ENCODE measurements around the gene BCL2L11. TPM values are rescaled to one million over a fixed set of nuclear protein-coding genes. Genes with fewer than 3 reads are reported as not detected.

The BCL2L11 gene
- total and polyA plus RNA-seq, 10 of the 15 experiments (the other 5 are each of a cell fraction or from before 2014, with no cell fraction given): 0.29 to 10.1 (median 1.1) TPM

- FAIRE-seq (no peak), DNase-seq (ENCODE audit: low read depth, low spot score) (no peak), ATAC-seq (peak; percentile 70)
- no TSS peak for BruUV-seq (replicated peaks)
- peaks cover 9% of the 10 kb centered on the region for H3K4me1 ChIP-seq (ENCODE audit: control insufficient read depth, insufficient read depth, low read length)
- no peak overlapping the region for H3K9ac ChIP-seq (ENCODE audit: control insufficient read depth, insufficient read depth, low read length)
- H3K36me3 ChIP-seq (ENCODE audit: control insufficient read depth in 2 of 2, insufficient read depth in 2 of 2, low read length in 1 of 2): no peaks in the 10 kb centered on the region
- WGBS (ENCODE audit: insufficient coverage, insufficient replicate concordance, low lambda C conversion rate, missing lambda C conversion rate): 51% methylated on average over 5 of the region's 5 CpGs
- SMC1A ChIA-PET (ENCODE audit: uncharacterized antibody, unreplicated experiment): interaction anchor here (0.9 to 2.1 kb wide), 9 partner anchors 10 to 288 kb away, joined by 3 to 9 read pairs (median 3); no protein-coding TSS in a partner anchor
- H3K4me3 ChIP-seq: no peak overlapping the region
- no peak overlapping the region for H2AFZ ChIP-seq (ENCODE audit: control insufficient read depth, low read depth, low read length)
- no peaks in the 10 kb centered on the region for H3K27me3 ChIP-seq (replicated peaks in 1 of 2; ENCODE audit: control insufficient read depth in 2 of 2, insufficient read depth in 2 of 2, low read length in 1 of 2)
- no peaks in the 10 kb centered on the region for H4K20me1 ChIP-seq (ENCODE audit: control insufficient read depth, insufficient read depth)
- POLR2A ChIA-PET: interaction anchor here (0.6 kb wide), 1 partner anchor 103 kb away, joined by 3 read pairs; no protein-coding TSS in a partner anchor
- in situ Hi-C loops (cut with MboI) (no loop called here), intact Hi-C loops (cut with micrococcal nuclease; ENCODE audit: unreplicated experiment) (loop anchor here (5.0 kb wide), 1 partner anchor 228 kb away; no protein-coding TSS in a partner anchor)
- no peaks in the 10 kb centered on the region for H3K9me3 ChIP-seq (replicated peaks; ENCODE audit: control insufficient read depth, insufficient read depth, low read length)
- CTCF ChIA-PET: interaction anchor here (0.9 to 1.6 kb wide), 10 partner anchors 10 to 288 kb away, joined by 3 to 6 read pairs (median 4); no protein-coding TSS in a partner anchor
- no peak overlapping the region for H3K27ac ChIP-seq (ENCODE audit: control insufficient read depth, insufficient read depth)
- TF ChIP-seq IKZF2 (IDR thresholded peaks at IDR 0.05) (no peak), TCF3 (IDR thresholded peaks at IDR 0.05; ENCODE audit: borderline replicate concordance, insufficient read depth, low read depth, low read length) (no peak), SMARCA5 (IDR thresholded peaks at IDR 0.05) (peak; percentile 34; the same call in 1 of the 2 replicates), SP1 (IDR thresholded peaks at IDR 0.05; ENCODE audit: low read depth, low read length) (no peak), RB1 (IDR thresholded peaks at IDR 0.05; ENCODE audit: borderline replicate concordance) (no peak), ELK1 (IDR thresholded peaks at IDR 0.05; ENCODE audit: low read depth, low read length) (no peak), SPI1 (IDR thresholded peaks at IDR 0.05; ENCODE audit: borderline replicate concordance, insufficient read depth, low read depth, low read length) (peak; percentile 10; the same call in 1 of the 2 replicates)
- H3K79me2 ChIP-seq (ENCODE audit: control insufficient read depth, insufficient read depth, low read length): no peaks in the 10 kb centered on the region
- RAD21 ChIA-PET (ENCODE audit: unreplicated experiment): interaction anchor here (0.8 to 1.7 kb wide), 5 partner anchors 43 to 114 kb away, joined by 3 to 5 read pairs (median 3); no protein-coding TSS in a partner anchor
- H3K4me2 ChIP-seq (ENCODE audit: control insufficient read depth, insufficient read depth): no peak overlapping the region; the same call in 1 of the 2 replicates
Observed at GRCh38 chr2:111100087-111100764, 20.5 kb upstream of the BCL2L11 start.

Data from GM12878 (cell line).